ENCODE measurements around the gene POPDC3.
A peak's percentile ranks its signal among the peaks of the same experiment; 100 is the strongest.

POPDC3 gene

DNA sequence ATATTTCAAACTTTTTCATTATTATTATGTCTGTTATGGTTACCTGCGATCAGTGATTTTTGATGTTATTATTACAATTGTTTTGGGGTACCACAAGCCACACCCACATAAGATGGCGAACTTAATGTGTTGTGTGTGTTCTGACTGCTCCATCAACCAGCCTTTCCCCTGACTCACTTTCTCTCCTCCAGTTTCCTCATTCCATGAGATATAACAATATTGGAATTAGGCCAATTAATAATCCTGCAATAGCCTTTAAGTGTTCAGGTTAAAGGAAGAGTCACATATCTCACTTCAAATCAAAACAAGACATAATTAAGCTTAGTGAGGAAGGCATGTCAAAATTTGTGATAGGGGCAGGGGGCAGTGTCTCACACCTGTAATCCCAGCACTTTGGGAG lies 16.3 kb upstream of the POPDC3 start:
- H3K4me2 ChIP-seq (ENCODE audit: low read length, poor library complexity, severe bottlenecking), result no peak overlapping the region
- H3K9me3 ChIP-seq (ENCODE audit: control insufficient read depth, low read length), result peaks cover 7% of the 10 kb centered on the region
- H2AK5ac ChIP-seq (ENCODE audit: low read length, severe bottlenecking), result no peak overlapping the region
- no peak overlapping the region for H2BK5ac ChIP-seq (ENCODE audit: low read depth, low read length, poor library complexity, severe bottlenecking)
- no peak overlapping the region for H4K8ac ChIP-seq (ENCODE audit: low read length)
- no peak overlapping the region for H2BK15ac ChIP-seq (ENCODE audit: low read depth, poor library complexity, severe bottlenecking)
- no peak overlapping the region for H3K23ac ChIP-seq (ENCODE audit: low read length in 2 of 2)
- no peak overlapping the region for H4K91ac ChIP-seq (ENCODE audit: low read length)
- H3K27ac ChIP-seq (ENCODE audit: low read length, poor library complexity, severe bottlenecking), result no peak overlapping the region
- no peak overlapping the region for H3K14ac ChIP-seq (ENCODE audit: low read length in 2 of 2)
- H3K27me3 ChIP-seq (ENCODE audit: control insufficient read depth in 1 of 2, insufficient read depth in 1 of 2, low read length in 2 of 2), result peaks cover 0 to 22% of the 10 kb centered on the region in 2 experiments
- no peaks in the 10 kb centered on the region for H3K79me1 ChIP-seq (replicated peaks; ENCODE audit: low read length, poor library complexity, severe bottlenecking)
- no peak overlapping the region for H3K4me3 ChIP-seq (ENCODE audit: insufficient read depth in 1 of 2, low read depth in 1 of 2, low read length in 2 of 2)
- WGBS, result no CpG with 5 or more reads among the region's 2 CpGs
- no peak overlapping the region for H3K9ac ChIP-seq (ENCODE audit: low read length)
- no peak for DNase-seq
- no peaks in the 10 kb centered on the region for H3K36me3 ChIP-seq (ENCODE audit: control insufficient read depth in 1 of 2, insufficient read depth in 2 of 2, low read depth in 1 of 2, low read length in 2 of 2)
- H2BK120ac ChIP-seq (ENCODE audit: low read depth, low read length), result no peak overlapping the region
- H2BK12ac ChIP-seq (ENCODE audit: low read length in 2 of 2), result no peak overlapping the region
- no peak overlapping the region for H3K18ac ChIP-seq (ENCODE audit: low read depth in 1 of 2, low read length in 2 of 2)
- H3K4me1 ChIP-seq (ENCODE audit: control insufficient read depth, insufficient read depth, low read depth, low read length), result no peaks in the 10 kb centered on the region
- no peak overlapping the region for H3K4ac ChIP-seq (ENCODE audit: low read depth in 1 of 2, low read length in 2 of 2)
- H2AFZ ChIP-seq (ENCODE audit: low read depth, low read length), result no peak overlapping the region

DNA sequence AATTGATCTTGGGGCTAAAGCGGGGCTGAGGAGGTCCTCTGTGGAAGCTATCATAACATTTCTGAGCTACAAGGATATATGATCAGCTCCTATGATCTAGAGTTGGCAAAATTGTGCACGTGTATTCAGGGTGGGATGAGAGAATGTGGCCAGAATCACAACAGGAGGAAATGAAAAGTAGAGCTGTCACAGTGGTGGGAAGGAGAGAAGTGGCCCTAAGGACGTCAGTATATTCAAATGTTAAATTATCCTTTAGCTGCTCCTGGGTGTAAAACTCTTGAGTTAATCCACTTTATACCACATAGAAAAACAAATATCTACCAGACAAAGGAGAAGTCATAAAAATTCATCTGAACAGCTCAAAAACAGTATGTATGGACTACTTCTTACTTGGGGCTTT lies 14.8 kb upstream of the POPDC3 start:
- no peak overlapping the region for H2BK120ac ChIP-seq (ENCODE audit: low read depth, low read length)

DNA sequence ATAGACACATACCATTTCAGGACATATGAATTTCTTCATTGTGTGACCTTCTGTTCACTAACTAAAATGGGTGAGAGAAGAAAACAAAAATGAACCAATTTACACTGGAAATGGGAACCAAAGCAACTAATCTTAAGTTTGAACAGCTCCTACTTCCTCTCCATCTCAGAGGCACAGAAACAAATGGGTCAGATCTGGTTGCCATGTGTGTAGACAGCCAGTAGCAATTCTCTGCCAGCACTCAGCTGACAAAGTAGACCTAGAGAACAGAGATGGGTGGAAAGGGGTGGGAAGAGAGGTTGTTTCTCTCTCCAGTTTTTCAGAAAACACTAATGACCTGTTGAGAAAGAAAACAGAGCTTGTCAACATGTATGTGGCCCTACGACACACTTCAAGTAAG lies 14.3 kb upstream of the POPDC3 start:
- H2AK5ac ChIP-seq (ENCODE audit: low read length, severe bottlenecking), result no peak overlapping the region
- H3K36me3 ChIP-seq (ENCODE audit: control insufficient read depth in 1 of 2, insufficient read depth in 2 of 2, low read depth in 1 of 2, low read length in 2 of 2), result no peaks in the 10 kb centered on the region
- no peak overlapping the region for H3K23ac ChIP-seq (ENCODE audit: low read length in 2 of 2)
- WGBS, result 96% methylated on average over 1 of the region's 1 CpG
- peak overlapping the region in 1 of 2 experiments; percentile 48 for H3K4me3 ChIP-seq (ENCODE audit: insufficient read depth in 1 of 2, low read depth in 1 of 2, low read length in 2 of 2)
- DNase-seq, result no peak
- no peaks in the 10 kb centered on the region for H3K4me1 ChIP-seq (ENCODE audit: control insufficient read depth, insufficient read depth, low read depth, low read length)
- H2BK15ac ChIP-seq (ENCODE audit: low read depth, poor library complexity, severe bottlenecking), result no peak overlapping the region
- no peak overlapping the region for H3K27ac ChIP-seq (ENCODE audit: low read length, poor library complexity, severe bottlenecking)
- H4K91ac ChIP-seq (ENCODE audit: low read length), result no peak overlapping the region
- no peak overlapping the region for H2AFZ ChIP-seq (ENCODE audit: low read depth, low read length)
- peaks cover 0 to 29% of the 10 kb centered on the region in 2 experiments for H3K27me3 ChIP-seq (ENCODE audit: control insufficient read depth in 1 of 2, insufficient read depth in 1 of 2, low read length in 2 of 2)
- no peak overlapping the region for H4K8ac ChIP-seq (ENCODE audit: low read length)
- H3K79me1 ChIP-seq (replicated peaks; ENCODE audit: low read length, poor library complexity, severe bottlenecking), result no peaks in the 10 kb centered on the region
- H3K14ac ChIP-seq (ENCODE audit: low read length in 2 of 2), result no peak overlapping the region
- H2BK12ac ChIP-seq (ENCODE audit: low read length in 2 of 2), result no peak overlapping the region
- no peak overlapping the region for H3K9ac ChIP-seq (ENCODE audit: low read length)
- H2BK120ac ChIP-seq (ENCODE audit: low read depth, low read length), result no peak overlapping the region
- H3K4me2 ChIP-seq (ENCODE audit: low read length, poor library complexity, severe bottlenecking), result no peak overlapping the region
- H3K18ac ChIP-seq (ENCODE audit: low read depth in 1 of 2, low read length in 2 of 2), result no peak overlapping the region
- no peak overlapping the region for H3K4ac ChIP-seq (ENCODE audit: low read depth in 1 of 2, low read length in 2 of 2)
- H3K9me3 ChIP-seq (ENCODE audit: control insufficient read depth, low read length), result peaks cover 7% of the 10 kb centered on the region
- no peak overlapping the region for H2BK5ac ChIP-seq (ENCODE audit: low read depth, low read length, poor library complexity, severe bottlenecking)

More for the DNA sequence above, 14.8 kb upstream of the POPDC3 start:
- Histone ChIP-seq H3K23ac (ENCODE audit: low read length in 2 of 2) (no peak overlapping the region), H3K79me1 (replicated peaks; ENCODE audit: low read length, poor library complexity, severe bottlenecking) (no peaks in the 10 kb centered on the region), H3K27ac (ENCODE audit: low read length, poor library complexity, severe bottlenecking) (no peak overlapping the region), H3K9ac (ENCODE audit: low read length) (no peak overlapping the region), H3K9me3 (ENCODE audit: control insufficient read depth, low read length) (peaks cover 7% of the 10 kb centered on the region), H3K27me3 (ENCODE audit: control insufficient read depth in 1 of 2, insufficient read depth in 1 of 2, low read length in 2 of 2) (peaks cover 0 to 28% of the 10 kb centered on the region in 2 experiments), H2AK5ac (ENCODE audit: low read length, severe bottlenecking) (no peak overlapping the region), H4K8ac (ENCODE audit: low read length) (no peak overlapping the region), H3K36me3 (ENCODE audit: control insufficient read depth in 1 of 2, insufficient read depth in 2 of 2, low read depth in 1 of 2, low read length in 2 of 2) (no peaks in the 10 kb centered on the region), H4K91ac (ENCODE audit: low read length) (no peak overlapping the region), H3K14ac (ENCODE audit: low read length in 2 of 2) (no peak overlapping the region), H3K4me2 (ENCODE audit: low read length, poor library complexity, severe bottlenecking) (no peak overlapping the region), H3K4me3 (ENCODE audit: insufficient read depth in 1 of 2, low read depth in 1 of 2, low read length in 2 of 2) (peak overlapping the region in 1 of 2 experiments; percentile 48), H3K4ac (ENCODE audit: low read depth in 1 of 2, low read length in 2 of 2) (no peak overlapping the region), H2BK15ac (ENCODE audit: low read depth, poor library complexity, severe bottlenecking) (no peak overlapping the region), H2BK12ac (ENCODE audit: low read length in 2 of 2) (no peak overlapping the region), H3K4me1 (ENCODE audit: control insufficient read depth, insufficient read depth, low read depth, low read length) (no peaks in the 10 kb centered on the region), H3K18ac (ENCODE audit: low read depth in 1 of 2, low read length in 2 of 2) (no peak overlapping the region), H2AFZ (ENCODE audit: low read depth, low read length) (no peak overlapping the region), H2BK5ac (ENCODE audit: low read depth, low read length, poor library complexity, severe bottlenecking) (no peak overlapping the region)
- DNase-seq, result no peak
- WGBS, result 65% methylated on average over 2 of the region's 3 CpGs

DNA sequence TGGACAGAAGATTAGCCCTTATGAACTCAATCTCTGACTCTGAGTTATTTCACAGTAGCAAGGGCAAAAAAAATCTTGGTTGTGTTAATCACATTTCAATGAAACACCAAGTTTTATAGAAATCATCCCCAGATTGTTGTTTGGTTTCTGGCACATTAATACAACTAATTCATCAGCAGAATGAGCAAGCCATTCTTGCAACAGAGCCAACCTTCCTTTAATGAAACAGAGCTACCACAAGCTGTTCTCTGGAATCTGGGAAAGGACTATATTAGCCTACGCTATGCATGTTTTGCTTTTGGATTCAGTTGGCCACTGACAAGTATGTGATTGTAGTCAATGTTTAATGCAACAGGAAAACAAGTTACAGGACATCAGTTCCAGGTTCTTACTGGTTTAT lies 13.8 kb upstream of the POPDC3 start:
- Histone ChIP-seq H3K18ac (ENCODE audit: low read depth in 1 of 2, low read length in 2 of 2) (no peak overlapping the region), H3K9ac (ENCODE audit: low read length) (peak overlapping the region; percentile 36), H3K36me3 (ENCODE audit: control insufficient read depth in 1 of 2, insufficient read depth in 2 of 2, low read depth in 1 of 2, low read length in 2 of 2) (no peaks in the 10 kb centered on the region), H3K14ac (ENCODE audit: low read length in 2 of 2) (no peak overlapping the region), H2BK120ac (ENCODE audit: low read depth, low read length) (no peak overlapping the region), H4K8ac (ENCODE audit: low read length) (no peak overlapping the region), H2BK5ac (ENCODE audit: low read depth, low read length, poor library complexity, severe bottlenecking) (no peak overlapping the region), H4K91ac (ENCODE audit: low read length) (no peak overlapping the region), H2BK15ac (ENCODE audit: low read depth, poor library complexity, severe bottlenecking) (no peak overlapping the region), H3K79me1 (replicated peaks; ENCODE audit: low read length, poor library complexity, severe bottlenecking) (no peaks in the 10 kb centered on the region), H3K27me3 (ENCODE audit: control insufficient read depth in 1 of 2, insufficient read depth in 1 of 2, low read length in 2 of 2) (peaks cover 0 to 33% of the 10 kb centered on the region in 2 experiments), H3K4me1 (ENCODE audit: control insufficient read depth, insufficient read depth, low read depth, low read length) (no peaks in the 10 kb centered on the region), H3K27ac (ENCODE audit: low read length, poor library complexity, severe bottlenecking) (no peak overlapping the region), H2BK12ac (ENCODE audit: low read length in 2 of 2) (no peak overlapping the region), H2AFZ (ENCODE audit: low read depth, low read length) (no peak overlapping the region), H3K23ac (ENCODE audit: low read length in 2 of 2) (no peak overlapping the region), H3K4me3 (ENCODE audit: insufficient read depth in 1 of 2, low read depth in 1 of 2, low read length in 2 of 2) (peak overlapping the region in 1 of 2 experiments; percentile 48), H3K9me3 (ENCODE audit: control insufficient read depth, low read length) (peaks cover 7% of the 10 kb centered on the region), H2AK5ac (ENCODE audit: low read length, severe bottlenecking) (no peak overlapping the region), H3K4me2 (ENCODE audit: low read length, poor library complexity, severe bottlenecking) (no peak overlapping the region), H3K4ac (ENCODE audit: low read depth in 1 of 2, low read length in 2 of 2) (no peak overlapping the region)
- 80% methylated on average over 1 of the region's 1 CpG for WGBS
- no peak for DNase-seq
